Astrocyte of the spinal cord (primary cell): ENCODE measurements around the gene TK1.

ENCODE experiments used
- DNase-seq: peaks from one replicate; pipeline ENCODE4 v3.0.0; 2011; ENCODE audit warnings: low read depth, low spot score
- H3K4me3 ChIP-seq: 2 replicates; pipeline ENCODE4 v1.5.1; 2011; ENCODE audit warnings: low read depth, mild to moderate bottlenecking, low read length, moderate library complexity
- in situ Hi-C: cut with HindIII; loops from 2 replicates; pipeline ENCODE4 v1.10.0; 2017; ENCODE audit warnings: low sequenced_read_pairs
- TF ChIP-seq, protein P1 (sequence below): IDR thresholded peaks from 2 replicates; pipeline ENCODE4 v1.5.1; 2012; ENCODE audit warnings: low read depth, mild to moderate bottlenecking, low read length, inconsistent platforms

TK1 gene

GRCh38 chr17:78130437-78131101, 56.3 kb downstream of the TK1 start, which contains the start of gene TMC8:
Gene TMC8, plus strand, starts transcription at chr17:78130771. Its CDS starts 818 bp downstream, at chr17:78131589.
- in situ Hi-C loops = no loop called here
- TF ChIP-seq, protein P1, sequence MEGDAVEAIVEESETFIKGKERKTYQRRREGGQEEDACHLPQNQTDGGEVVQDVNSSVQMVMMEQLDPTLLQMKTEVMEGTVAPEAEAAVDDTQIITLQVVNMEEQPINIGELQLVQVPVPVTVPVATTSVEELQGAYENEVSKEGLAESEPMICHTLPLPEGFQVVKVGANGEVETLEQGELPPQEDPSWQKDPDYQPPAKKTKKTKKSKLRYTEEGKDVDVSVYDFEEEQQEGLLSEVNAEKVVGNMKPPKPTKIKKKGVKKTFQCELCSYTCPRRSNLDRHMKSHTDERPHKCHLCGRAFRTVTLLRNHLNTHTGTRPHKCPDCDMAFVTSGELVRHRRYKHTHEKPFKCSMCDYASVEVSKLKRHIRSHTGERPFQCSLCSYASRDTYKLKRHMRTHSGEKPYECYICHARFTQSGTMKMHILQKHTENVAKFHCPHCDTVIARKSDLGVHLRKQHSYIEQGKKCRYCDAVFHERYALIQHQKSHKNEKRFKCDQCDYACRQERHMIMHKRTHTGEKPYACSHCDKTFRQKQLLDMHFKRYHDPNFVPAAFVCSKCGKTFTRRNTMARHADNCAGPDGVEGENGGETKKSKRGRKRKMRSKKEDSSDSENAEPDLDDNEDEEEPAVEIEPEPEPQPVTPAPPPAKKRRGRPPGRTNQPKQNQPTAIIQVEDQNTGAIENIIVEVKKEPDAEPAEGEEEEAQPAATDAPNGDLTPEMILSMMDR = no peak
- DNase-seq = no peak
- no peak within 1 kb of the TSS for H3K4me3 ChIP-seq

DNA sequence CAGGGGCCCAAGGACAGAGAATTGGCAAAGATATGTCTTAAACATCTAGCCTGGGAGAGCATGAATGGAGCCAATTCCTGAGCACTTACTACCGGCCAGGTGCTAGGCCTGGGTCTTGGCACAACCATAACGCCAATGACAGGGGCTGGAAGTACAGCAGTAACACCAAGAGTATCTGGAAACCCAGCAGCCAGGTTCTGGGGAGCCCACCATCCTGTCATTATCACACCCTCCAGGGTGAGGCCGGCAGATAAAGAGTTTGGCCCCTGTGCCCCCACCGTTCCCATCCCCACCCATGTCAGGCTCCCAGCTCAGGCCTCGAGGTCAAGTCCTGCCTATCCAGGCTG, 56.8 kb downstream of the TK1 start:
- TF ChIP-seq, protein P1 = no peak
- in situ Hi-C loops = no loop called here
- no peak overlapping the region for H3K4me3 ChIP-seq
- DNase-seq = no peak

DNA sequence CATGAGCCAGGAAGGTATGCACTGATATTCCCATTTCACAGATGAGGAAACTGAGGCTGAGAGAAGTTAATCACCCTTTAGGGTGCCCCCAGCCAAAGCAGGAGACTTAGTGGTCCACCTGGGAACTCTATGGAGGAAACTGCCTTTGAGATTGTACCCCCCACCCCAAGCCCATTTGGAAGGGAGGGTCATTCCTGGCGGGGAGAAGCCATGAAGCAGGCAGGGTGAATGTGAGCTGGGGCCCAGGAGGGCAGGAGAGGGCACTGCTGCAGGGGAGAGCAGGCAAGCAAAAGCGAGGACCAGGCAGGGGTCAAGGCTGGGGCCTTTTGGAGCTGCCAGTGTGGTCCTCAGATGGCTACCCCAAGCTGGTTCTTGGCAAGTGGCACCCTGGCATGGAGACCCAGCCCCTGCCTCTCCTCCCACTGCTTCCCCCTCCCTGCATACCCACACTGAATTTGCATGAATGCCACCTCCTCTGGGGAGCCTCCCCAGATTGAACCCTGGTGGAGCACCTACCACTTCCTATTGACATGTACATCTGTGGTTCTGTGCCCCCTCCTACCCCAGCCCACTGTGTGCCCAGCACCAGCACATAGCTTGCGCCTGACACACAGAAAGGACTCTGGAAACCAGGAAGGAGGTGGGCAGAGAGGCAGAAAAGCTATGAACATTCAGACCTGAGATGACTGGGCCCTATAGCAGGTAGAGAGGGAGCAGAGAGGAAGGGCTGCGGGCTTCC, 57.3 kb downstream of the TK1 start:
- TF ChIP-seq, protein P1 = no peak
- in situ Hi-C loops = no loop called here
- no peak for DNase-seq
- H3K4me3 ChIP-seq = no peak overlapping the region

DNA sequence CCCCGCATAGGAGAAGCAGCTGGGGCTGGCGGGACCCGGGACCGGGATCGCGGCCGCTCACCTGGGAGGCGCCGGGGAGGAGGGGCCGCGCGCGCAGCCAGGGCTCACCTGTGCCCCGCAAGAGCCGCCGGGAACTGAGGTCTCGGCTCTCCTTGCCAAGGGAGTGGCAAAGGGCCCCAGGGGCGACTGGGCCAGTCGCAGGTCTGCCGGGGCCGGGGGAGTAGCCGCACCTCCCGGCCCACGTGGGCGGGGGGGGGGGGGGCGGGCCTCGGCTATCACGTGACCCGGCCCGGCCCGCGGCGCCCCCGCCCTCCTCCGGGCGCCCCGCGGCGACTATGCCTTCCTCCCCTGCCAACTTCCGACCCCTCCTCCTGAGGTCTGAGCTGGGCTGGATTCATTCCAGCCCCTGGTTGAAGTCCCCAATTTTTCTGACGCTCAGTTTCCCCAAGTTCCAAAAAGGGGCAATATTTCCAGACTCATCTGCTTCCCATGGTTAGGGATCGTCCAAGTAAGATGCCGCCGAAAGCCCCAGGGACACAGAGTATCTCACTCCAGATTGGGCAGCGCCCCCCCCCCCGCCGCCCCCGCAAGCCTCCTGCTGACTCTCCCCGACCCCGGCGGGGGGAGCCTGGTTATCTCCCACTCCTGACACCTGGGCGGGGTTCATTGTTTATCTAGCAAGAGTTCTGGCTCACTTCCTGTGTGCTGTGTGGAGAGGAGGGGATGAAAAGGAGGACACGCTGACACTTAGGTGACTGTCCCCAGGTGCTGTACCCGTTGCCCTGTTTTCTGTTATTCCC, 58.1 kb downstream of the TK1 start, which contains the start of gene TMC6:
TSS of gene TMC6 (minus strand) at position 205 of the 800 bp plus-strand sequence. CDS start 1,923 bp downstream, outside the sequence.
- TF ChIP-seq, protein P1 = no peak
- peak within 1 kb of the TSS; percentile 35 for H3K4me3 ChIP-seq
- in situ Hi-C loops = no loop called here
- no peak for DNase-seq

DNA sequence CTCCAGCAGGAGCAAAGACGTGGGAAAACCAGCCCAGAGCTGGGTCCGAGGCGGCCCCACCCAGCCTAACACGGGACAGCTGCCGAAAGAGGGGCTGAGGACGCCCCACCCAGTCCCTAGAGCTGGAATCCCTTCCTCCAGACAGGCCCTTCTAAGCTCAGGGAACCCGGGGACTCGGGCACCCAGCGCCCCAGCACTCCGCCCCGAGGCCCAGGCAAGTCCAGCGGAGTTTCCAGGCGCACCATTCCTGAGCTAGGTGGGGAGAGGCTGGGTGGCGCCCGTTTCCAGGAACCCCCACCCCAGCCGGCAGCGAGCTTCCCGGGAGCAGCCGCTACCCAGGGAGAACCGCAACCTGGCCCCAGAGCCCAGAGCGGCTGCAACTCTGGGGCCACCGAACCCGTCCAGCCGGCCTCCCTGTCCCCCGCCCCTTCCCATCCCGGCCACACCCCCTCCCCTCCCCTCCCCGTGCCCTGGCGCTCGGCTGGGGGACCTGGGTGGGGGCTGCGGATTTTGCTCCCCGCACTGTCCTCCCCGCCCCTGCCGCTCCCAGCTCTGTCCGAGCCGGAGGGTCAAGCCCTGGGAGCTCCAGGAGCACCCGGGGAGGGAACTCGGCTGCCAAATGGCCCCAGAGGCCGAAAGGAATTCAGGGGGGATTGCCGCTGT, 58.8 kb downstream of the TK1 start:
- TF ChIP-seq, protein P1 = no peak
- in situ Hi-C loops = no loop called here
- peak overlapping the region; percentile 35 for H3K4me3 ChIP-seq
- DNase-seq = no peak
